Stimulated activated naive CD8-positive, alpha-beta T cell treated with anti-CD3 and anti-CD28 coated beads, Interleukin-15, Interleukin-2, amounts not matched to agents 100 U/mL and 50 U/mL, for 24 hours (primary cell): Measurements from ENCODE around the gene NAV1.

ENCODE experiments used
- ATAC-seq: fragments of 150-1000 bp; cut with Tn5 transposase; one replicate; pipeline ENCODE4 v1.10.0; 2021
- DNase-seq: peaks from one replicate; pipeline ENCODE4 v3.0.0; 2021

Gene NAV1

DNA sequence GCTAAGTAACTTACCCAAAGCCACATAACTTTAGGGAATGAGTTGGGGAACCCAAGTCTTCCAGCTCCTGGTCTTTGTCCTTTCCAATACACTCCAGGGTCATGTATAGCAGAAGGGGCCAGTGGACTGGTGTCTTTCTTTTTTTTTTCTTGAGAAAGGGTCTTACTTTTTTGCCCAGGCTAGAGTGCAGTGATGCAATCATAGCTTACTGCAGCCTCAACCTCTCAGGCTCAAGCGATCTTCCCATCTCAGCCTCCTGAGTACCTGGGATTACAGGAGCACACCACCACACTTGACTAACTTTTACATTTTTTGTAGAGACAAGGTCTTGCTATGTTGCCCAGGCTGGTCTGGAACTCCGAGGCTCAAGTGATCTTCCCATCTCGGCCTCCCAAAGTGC lies 12.2 kb downstream of the NAV1 start:
- no peak for ATAC-seq
- DNase-seq, result no peak

DNA sequence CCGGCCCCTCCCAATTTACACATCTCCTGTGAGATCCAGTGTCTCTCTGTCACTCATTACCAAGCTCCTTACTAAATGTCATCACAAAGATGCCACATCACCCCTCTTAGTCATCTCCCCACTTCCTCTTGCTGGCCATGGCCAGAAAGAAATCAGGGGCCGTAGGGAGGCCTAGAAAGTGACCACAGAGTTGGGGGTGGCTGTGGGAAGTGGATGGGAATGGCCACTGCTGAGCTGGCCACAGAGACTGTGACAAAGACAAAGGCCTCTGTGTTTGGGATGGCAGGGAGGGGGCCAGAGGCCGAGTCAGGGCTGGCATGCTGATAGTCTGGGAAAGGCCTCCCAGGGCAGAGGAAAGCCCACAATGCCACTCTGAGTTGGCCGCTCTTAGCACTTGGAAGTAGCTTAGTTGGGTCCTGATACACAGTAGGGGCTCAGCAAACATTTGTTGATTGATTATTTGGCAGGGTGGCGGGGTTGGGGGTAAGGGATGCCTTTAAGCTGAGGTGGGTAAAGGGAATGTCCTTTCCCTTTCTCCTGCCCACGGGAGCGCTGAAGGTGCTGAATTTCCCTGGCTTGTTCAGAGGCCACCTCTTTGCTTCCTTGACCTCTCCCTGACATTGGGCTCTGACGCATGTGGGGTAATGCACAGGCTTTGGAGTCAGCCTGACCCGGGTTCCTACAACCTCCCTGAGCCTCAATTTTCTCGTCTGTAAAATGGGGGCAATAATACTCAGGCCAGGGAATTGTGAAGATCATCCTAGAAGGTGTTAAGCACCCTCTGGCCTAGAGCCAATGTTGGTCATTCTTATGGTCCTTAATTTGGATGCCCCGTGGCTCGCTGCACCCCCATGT lies 13.2 kb downstream of the NAV1 start:
- ATAC-seq, result no peak

DNA sequence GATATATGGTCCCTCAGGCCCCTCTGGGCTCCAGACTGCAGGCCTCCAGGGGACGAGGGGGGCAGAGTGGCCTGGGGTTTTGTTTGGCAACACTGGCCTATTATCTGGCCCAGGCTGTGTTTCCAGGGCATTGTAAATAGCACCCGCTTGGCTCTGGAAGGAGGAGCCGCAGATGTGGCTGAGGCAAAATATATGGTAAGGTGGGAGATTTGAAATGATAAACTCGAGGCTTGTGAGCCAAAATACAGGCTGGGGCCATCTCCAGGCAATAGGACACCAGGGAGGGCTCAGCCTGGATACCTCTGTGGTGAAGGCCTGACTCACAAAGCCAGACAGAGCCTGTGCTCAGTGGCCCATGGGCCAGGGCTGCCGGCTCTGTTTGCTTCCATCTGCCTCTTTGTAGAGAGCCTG lies 14.0 kb downstream of the NAV1 start:
- DNase-seq (no peak), ATAC-seq (no peak)

More for the DNA sequence above, 13.2 kb downstream of the NAV1 start:
- DNase-seq, result no peak

DNA sequence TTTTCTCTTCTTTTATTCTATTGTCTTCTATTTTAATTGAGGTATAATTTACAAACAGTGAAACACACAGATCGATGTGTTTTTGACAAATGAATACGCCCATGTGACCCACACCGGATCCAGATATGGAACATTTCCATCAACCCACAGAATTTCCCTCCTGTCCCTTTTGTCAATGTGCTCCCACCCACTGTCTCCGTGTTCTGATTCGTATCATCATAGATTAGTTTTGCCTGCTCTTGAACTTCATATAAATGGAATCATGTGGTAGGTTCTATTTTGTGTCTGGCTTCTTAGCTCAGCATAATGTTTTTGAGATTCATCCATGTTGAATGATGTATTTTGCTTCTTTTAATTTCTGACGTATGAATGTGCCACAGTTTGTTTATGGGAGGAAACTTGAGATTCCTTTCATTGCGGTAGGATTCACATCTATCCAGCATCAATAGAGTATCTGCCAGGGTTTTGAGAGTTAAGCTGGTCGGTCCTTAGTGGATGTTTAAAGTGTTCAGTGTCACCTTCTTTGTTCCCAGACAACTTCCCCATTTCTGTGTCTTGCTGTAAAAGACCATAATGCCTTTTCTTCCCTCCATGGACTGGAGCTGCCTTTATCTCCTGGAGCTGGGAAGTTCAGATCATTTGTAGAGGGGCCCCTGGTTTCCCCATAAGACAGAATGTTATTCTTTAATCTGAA lies 14.7 kb downstream of the NAV1 start:
- no peak for ATAC-seq
- DNase-seq, result no peak

DNA sequence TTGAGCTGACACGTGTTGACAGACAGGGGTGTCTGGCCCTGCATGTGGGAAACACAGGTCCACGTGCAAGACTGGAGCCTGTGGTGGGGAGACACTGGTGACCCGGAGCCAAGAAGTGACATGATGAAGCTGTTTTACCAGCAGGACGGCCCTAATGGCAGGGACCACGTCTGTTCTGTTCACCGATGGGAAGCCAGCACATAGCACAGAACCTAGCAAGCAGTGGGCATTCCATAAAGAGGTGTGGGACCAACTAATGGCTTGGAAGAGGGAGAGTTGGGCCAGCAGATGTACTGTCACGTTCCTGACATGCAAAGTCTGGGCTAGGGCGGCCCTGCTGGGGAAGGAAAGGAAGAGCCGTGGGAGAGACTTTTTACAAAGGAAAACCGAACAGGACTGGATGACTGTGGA lies 15.3 kb downstream of the NAV1 start:
- DNase-seq (no peak), ATAC-seq (no peak)

DNA sequence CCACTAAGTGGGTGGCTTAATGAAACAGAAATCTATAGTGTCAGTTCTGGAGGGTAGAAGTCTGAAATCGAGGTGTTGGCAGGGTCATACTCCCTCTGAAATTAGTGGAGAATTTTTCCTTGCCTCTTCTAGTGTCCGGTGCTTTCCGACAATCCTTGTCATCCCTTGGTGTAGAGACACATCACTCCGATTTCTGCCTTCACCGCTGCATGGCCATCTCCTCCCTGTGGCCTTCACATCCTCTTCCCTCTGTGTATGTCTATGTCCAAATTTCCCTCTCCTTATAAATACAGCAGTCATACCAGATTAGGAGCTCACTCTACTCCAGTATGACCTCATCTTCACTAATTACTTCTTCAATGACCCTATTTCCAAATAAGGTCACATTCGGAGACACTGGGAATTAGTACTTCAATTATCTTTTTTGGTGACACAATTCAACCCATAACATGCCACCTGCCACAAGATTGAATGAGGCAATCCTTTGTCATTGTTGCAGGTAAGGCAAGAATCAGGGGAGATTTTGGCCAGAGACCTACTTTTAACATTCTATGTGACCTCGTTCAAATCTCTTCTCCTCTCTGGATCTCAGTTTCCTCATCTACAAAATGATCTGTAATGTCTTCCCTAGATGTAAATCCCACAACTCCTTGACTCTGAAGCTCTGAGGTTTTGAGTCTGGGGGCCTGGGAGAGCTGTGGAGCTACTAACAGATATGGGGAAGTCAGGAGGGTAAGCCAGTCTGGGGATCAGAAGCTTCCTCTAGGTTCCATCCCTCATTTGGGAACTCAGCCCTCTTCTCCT lies 16.1 kb downstream of the NAV1 start:
- ATAC-seq (no peak), DNase-seq (no peak)

DNA sequence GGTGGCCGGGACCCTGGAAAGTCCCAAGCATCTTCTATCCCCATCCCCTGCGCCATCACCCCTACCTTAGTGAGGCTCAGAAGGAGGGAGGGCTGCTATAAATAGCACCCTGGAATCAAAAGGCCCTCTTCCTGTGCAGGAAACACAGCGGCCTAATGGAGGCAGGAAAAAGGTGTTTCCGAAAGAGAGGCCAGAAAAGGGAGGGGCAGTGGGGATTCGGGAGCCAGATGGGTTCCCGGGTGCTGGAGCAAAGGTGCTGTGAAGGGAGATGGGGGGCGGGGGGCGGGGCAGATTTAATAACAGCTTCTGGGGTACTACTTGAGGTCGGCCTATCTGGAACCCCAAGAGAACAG lies 16.6 kb downstream of the NAV1 start:
- DNase-seq (no peak), ATAC-seq (no peak)

DNA sequence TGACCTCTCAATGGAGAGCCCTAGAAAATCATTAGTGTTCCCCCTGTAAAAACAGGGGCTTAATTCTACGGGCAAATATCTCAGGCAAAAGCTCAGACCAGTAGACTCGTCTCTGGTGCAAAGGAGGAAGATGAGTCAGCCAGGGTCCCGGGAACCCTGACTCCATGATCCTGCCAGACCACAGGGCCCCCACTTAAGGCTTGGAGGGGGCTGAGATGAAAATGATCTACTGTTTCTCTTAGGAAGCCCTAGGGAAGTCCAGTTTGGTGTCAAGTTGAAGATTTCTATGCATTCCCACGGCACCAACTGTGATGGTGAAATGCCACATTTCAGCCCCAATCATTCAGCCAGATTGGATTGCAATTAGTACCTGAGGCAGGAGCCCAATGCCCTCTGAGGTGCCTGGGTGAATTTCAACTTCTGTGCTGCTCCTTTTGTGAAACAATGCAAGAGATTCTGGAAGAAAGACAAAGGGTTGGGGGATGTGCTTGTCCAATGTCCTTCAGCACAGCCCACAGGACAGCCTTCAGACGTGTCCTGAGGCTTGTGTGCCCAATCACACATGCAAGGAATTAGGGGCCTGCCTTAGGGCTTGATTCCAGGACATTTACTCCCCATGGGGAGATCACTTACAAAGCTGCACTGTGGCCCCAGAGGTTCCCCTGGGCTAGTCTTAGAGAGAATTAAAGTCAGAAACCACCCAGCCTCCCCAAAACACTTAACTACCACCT lies 18.1 kb downstream of the NAV1 start:
- no peak for DNase-seq
- no peak for ATAC-seq

DNA sequence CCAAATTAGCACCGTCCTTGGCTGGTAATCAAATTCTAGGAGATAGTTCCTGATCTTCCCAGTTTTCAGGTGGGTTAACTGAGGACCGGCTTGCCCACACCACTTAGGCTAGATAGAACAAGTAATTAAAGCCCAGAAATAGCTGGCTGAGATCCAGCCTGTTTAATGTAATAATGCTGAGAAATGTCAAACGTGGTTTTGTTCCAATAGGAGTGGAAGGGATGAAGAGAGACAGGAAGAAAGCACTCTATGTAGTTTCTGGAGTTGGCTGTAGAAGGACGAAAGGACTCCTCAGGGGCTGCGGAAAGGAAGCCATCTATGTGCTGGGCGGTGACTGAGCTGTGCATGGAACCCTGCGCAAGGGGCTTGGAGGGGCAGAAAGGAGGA lies 18.6 kb downstream of the NAV1 start:
- DNase-seq (no peak), ATAC-seq (no peak)

DNA sequence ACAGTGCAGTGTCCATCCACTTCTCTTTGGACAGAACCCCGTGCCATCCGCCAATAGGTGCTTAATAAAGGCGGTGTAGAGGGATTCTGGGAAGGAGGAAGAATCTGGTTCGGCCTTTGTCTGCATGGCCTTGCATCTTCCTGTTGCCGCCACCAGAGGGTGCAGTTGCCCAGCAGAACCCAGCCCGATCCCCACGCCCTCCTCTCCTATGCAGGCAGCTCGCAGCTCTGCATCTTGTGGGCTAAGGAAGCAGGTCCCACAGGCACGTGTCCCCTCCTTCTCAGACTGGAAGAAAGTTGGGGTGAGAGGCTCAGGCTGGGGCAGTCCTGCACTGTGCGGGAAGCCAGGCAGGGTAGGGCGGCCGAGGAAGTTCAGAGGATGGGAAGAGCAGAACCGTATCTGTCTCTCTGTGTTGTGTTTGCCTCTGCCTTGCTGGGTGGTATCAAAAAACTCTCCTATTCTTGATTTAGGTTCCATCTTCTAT lies 20.8 kb downstream of the NAV1 start:
- DNase-seq (peak; percentile 76), ATAC-seq (peak; percentile 86)

DNA sequence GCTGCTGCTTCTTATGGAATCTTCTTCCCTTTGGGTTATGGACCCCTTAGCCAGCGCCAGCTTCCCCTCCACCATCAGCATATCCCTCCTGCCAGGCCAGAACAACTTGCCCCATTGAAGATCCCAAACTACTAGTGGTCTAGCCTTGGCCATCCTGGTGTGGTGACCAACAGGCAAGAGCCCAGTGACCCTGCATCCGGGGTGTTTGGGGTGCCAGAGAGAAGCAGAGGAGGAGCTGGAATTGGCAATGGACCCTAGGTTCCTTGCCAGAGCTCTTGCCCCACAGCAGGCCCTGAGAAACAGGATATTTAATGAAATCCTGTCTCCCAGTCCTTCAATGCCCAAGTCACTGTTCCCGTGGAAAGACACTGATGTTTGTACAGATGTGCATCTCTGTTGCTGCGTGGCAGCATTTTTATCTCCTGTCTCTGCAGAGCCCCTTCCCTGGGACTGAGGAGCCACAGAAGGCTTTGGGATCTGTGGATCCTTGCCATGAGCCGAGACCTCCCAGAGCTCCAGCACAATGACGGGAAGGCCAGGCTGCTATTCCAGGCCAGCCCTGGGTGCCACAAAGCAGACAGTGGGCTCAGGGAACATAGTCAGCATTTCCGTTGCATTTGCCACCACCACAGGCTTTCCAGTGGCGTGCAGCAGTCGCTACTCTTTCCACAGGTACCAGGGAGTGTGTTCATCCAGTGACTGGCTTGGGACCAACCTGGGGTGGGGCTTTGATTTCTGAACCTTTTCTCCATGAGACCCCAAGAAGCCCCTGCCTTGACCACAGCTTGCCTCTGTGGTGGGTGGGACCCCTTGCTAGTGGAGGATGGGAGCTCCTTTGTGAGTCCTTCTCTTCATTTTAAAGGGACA lies 21.6 kb downstream of the NAV1 start:
- DNase-seq, result no peak

DNA sequence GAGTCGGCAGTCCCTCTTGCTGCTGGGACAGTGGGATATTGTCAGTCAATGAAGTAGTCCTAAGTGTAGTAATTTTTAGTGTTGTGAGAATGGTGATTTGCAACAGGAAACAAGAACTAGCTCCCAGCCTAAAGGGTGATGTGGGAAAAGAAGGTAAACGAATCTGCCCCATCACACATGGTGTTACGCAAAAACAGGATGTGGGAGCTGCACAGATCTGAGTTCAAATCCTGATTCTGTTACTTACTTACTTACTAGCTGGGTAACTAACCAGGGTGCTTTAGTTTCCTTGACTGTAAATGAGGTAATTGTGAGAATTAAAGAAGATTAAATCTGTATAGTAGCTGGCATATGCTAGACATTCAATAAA lies 22.3 kb downstream of the NAV1 start:
- DNase-seq (no peak), ATAC-seq (no peak)

More for the DNA sequence above, 21.6 kb downstream of the NAV1 start:
- ATAC-seq, result no peak

DNA sequence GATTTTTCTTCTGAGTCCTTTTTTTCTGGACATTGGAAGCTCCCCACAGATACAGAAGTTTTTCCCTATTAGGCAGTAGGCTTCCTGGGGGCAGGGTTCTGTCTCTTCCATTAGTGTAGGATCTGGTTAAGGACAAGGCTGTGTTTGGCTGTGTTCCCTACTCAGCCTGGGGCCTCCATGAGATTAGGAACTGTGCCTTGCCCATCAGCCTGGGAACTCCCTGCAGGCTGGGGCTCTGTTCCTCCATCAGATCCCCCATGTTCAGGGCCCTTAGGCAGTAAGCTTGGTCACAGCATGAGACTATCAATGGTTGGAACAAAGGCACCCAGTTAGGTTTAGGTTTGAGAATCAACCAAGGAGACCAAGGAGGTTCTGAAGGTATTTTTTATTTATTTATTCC lies 22.7 kb downstream of the NAV1 start:
- DNase-seq, result no peak
- no peak for ATAC-seq

DNA sequence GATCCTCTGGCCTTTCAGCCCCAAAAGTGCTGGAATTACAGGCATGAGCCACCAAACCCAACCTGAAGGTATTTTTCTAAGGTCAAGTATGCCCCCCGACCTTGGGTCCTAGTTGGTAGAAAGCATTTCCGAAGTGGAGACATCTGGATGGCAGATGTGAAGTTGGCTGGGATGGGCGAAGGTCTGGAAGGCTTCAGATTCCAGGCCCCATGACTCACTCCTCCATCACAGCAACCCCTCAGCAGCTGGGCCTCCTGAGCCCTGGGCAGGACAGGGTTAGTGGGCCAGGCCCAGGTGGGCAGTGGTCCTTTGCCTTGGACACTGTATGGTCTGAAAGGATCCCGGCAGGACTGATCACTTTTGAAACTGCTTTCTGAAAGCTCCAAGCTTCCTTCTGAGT lies 23.3 kb downstream of the NAV1 start:
- ATAC-seq, result no peak
- DNase-seq, result no peak

DNA sequence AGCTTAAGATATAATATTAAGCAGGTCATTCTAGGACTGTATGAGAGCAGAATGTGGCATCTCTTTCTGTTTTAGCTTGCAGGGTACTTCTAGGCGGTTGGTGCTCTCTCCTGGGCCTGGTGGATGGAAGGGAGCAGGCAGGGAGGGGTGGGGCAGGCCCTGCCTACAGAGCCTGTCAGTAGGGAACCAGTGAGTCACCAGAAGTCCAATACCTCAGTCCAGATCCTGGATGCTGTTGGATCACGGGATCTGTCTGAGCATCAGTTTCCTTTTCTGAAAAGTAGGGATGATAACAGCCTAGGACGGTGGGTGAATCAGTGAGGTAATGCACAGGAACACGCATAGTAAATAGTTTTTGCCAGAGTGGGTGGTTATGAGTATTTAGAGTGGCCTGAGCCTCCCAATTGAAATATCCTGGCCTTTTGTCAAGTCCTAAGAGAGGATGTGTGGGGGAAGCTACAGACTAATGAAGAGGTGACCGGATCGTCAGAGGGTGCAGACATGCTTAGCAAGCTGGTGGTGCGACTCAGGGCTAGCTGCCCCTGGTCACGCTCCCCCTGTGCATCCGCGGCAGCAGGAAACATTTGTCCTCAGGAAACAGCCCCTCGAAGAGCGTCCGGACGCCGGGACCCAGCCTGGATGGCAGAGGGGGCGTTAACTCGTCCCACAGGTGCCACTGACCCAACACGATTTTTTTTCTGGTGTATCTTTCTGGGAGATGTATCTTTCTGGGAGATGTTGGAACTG lies 23.9 kb downstream of the NAV1 start:
- no peak for ATAC-seq
- no peak for DNase-seq

DNA sequence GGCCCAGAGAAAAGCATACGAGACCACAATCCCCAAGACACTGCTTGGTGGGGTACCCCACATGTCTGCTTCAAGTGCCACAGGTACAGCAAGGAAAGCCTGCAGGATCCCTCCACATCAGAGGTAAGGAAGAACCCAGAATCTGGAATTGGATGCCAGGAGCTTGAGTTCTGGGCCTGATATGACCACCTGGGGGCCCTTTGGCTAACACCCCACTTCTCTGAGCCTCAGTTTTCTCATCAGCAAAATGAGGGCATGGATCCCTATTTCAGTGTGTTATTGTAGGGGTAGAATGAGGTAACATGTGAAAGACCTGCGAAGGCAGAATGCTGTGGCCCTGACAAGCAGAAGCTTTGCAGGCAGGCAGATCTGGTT lies 24.5 kb downstream of the NAV1 start:
- ATAC-seq (no peak), DNase-seq (no peak)

DNA sequence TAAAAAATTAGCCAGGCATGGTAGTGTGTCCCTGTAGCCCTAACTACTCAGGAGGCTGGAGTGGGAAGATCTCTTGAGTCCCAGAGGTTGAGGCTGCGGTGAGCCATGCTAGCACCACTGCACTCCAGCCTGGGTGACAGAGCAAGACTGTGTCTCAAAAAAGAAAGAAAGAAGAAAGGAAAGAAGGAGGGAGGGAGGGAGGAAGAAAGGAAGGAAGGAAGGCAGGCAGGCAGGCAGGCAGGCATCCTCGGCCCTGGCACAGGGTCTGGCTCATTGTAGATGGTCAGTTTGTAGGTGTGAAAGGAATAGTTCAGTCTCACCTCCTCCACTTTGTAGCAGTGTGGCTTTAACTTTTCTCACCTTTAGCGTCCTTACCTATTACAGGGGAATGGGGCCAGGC lies 25.0 kb downstream of the NAV1 start:
- DNase-seq (no peak), ATAC-seq (no peak)

DNA sequence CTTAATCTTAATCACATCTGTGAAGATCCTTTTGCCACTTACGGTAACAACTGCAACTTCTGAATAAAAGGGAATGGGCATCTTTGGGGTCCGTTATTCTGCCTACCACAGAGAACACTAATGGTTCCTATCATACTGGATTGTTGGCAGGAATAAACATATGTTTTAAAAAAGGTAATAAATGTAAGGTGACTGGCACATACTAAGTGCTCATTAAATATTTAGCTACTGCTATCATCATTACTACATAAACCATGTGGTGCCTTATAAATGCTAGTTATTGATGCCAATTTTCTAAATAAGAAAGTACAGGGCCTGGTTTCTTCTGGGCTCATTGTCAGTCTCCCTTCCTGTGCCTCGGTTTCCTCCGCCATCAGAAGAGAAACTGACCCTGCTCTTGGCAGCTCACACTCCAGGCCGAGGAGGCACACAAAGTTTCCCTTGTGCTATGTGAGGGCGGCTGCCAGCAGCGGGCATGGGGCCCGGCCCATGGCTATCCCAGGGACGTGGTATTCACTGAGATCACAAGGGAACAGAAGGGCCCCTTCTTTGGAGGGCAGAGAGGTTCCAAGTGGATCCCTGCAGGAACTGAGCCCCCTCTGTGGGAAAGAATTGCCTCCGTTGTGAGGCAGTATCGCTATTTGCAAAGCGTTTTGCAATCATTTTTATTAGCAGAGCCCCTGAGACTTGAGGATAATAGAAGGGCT lies 26.2 kb downstream of the NAV1 start:
- ATAC-seq (no peak), DNase-seq (no peak)

DNA sequence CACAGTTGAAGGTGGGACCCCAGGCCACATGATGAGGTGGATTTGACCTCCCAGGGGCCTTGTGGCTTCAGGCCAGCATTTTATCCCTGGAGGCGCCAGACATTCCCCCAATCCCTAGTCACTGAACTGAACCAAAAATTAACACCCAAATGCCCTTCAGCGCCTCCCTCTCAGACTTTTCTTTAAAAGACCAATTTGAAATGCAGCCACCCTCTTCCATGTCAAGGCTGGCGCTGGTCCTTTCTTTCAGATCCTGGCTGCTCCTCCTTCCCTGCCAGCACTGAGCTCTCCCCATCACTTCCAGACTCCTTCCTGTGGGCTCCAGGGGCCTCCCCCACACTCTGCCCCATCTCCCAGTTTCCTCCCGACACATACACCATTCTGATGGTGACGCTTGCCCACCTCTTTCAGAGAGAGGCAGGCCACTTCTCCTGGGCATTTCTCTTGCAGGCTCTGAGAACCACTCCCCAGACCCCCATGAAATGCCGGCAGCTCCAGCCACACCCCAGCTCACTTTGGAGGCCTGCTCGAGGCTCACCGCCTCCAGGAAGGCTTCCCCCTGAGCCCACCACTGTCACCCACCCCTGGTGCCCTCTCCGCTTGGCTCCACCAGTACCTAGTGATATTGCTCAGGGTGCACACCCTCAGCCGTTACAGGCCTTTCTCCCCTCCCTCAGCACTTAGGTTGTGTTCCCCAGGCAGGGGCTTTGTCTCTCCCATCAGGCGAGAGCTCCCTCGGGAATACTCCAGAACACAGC lies 27.0 kb downstream of the NAV1 start:
- no peak for ATAC-seq
- DNase-seq, result no peak
